ENCODE measurements around the gene CDC14A. TPM values are rescaled to one million over a fixed set of nuclear protein-coding genes. Genes with fewer than 3 reads are reported as not detected.
"Not testable (repeated sequence)": the region's sequence is repeated elsewhere in the genome, so short reads cannot be mapped to it uniquely, and the experiment has no call there.

CDC14A gene
- total and polyA plus RNA-seq, 2 donors (not counting 1 experiment from before 2014, with no cell fraction given) = 1.4 to 3.5 TPM

GRCh38 chr1:100376890-100377289, 24.6 kb downstream of the CDC14A start:
- not testable (repeated sequence) for H3K36me3 ChIP-seq (ENCODE audit: control insufficient read depth, insufficient read depth, low read length); H3K79me2 ChIP-seq (ENCODE audit: control insufficient read depth, insufficient read depth, low read length); H4K20me1 ChIP-seq (ENCODE audit: control insufficient read depth, extremely low read depth, insufficient read depth, low read length); H3K27ac ChIP-seq (ENCODE audit: insufficient read depth, low read length); H3K4me3 ChIP-seq (replicated peaks in 1 of 4; ENCODE audit: control extremely low read depth in 1 of 4, insufficient read depth in 1 of 4, low read depth in 3 of 4, low read length in 4 of 4); H3K4me2 ChIP-seq (ENCODE audit: extremely low read depth, insufficient read depth, low read length); DNase-seq (ENCODE audit: low read depth in 2 of 2); H3K9ac ChIP-seq (ENCODE audit: insufficient read depth, low read length); H3K27me3 ChIP-seq (ENCODE audit: control insufficient read depth, insufficient read depth, low read length); H2AFZ ChIP-seq (ENCODE audit: low read length); H3K9me3 ChIP-seq (ENCODE audit: control insufficient read depth, insufficient read depth, low read depth, low read length); H3K4me1 ChIP-seq (ENCODE audit: control insufficient read depth, extremely low read depth, insufficient read depth, low read length)

GRCh38 chr1:100377590-100378361, 25.5 kb downstream of the CDC14A start:
- Histone ChIP-seq H4K20me1 (ENCODE audit: control insufficient read depth, extremely low read depth, insufficient read depth, low read length) (no peaks in the 10 kb centered on the region), H3K4me1 (ENCODE audit: control insufficient read depth, extremely low read depth, insufficient read depth, low read length) (no peaks in the 10 kb centered on the region), H3K27me3 (ENCODE audit: control insufficient read depth, insufficient read depth, low read length) (no peaks in the 10 kb centered on the region), H3K36me3 (ENCODE audit: control insufficient read depth, insufficient read depth, low read length) (no peaks in the 10 kb centered on the region), H3K9me3 (ENCODE audit: control insufficient read depth, insufficient read depth, low read depth, low read length) (no peaks in the 10 kb centered on the region), H3K4me3 (replicated peaks in 1 of 4; ENCODE audit: control extremely low read depth in 1 of 4, insufficient read depth in 1 of 4, low read depth in 3 of 4, low read length in 4 of 4) (no peak overlapping the region), H2AFZ (ENCODE audit: low read length) (no peak overlapping the region), H3K4me2 (ENCODE audit: extremely low read depth, insufficient read depth, low read length) (no peak overlapping the region), H3K79me2 (ENCODE audit: control insufficient read depth, insufficient read depth, low read length) (no peaks in the 10 kb centered on the region), H3K9ac (ENCODE audit: insufficient read depth, low read length) (no peak overlapping the region), H3K27ac (ENCODE audit: insufficient read depth, low read length) (no peak overlapping the region)
- DNase-seq (ENCODE audit: low read depth in 2 of 2) = no peak
- TF ChIP-seq EZH2 (IDR thresholded peaks at IDR 0.05; ENCODE audit: low read length, missing control alignments) = no peak
- TF ChIP-seq, protein P1, sequence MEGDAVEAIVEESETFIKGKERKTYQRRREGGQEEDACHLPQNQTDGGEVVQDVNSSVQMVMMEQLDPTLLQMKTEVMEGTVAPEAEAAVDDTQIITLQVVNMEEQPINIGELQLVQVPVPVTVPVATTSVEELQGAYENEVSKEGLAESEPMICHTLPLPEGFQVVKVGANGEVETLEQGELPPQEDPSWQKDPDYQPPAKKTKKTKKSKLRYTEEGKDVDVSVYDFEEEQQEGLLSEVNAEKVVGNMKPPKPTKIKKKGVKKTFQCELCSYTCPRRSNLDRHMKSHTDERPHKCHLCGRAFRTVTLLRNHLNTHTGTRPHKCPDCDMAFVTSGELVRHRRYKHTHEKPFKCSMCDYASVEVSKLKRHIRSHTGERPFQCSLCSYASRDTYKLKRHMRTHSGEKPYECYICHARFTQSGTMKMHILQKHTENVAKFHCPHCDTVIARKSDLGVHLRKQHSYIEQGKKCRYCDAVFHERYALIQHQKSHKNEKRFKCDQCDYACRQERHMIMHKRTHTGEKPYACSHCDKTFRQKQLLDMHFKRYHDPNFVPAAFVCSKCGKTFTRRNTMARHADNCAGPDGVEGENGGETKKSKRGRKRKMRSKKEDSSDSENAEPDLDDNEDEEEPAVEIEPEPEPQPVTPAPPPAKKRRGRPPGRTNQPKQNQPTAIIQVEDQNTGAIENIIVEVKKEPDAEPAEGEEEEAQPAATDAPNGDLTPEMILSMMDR (conservative IDR thresholded peaks at IDR 0.05 in 1 of 2, IDR thresholded peaks at IDR 0.05 in 1 of 2; ENCODE audit: low read depth in 1 of 2, low read length in 2 of 2) = no peak

DNA sequence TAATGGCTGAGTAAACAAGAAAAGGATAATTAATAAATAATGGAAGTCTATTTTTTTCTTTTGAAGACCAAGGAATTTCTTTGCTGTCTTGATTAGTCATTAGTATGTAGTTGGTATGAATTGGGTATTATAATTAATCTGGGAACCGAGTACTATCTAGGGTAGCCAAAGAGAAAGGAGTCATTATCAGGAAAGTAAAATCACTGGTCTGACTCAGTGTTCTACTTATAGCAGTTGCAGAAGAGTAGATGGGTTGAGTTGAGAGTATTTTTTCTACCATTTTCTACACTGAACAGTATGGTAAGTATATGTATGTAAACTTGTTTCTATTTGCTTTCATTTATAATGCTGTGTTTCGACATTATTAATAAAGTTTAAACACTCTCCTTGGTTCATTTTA, 26.6 kb downstream of the CDC14A start:
- TF ChIP-seq EZH2 (IDR thresholded peaks at IDR 0.05; ENCODE audit: low read length, missing control alignments) = no peak
- TF ChIP-seq, protein P1 (conservative IDR thresholded peaks at IDR 0.05 in 1 of 2, IDR thresholded peaks at IDR 0.05 in 1 of 2; ENCODE audit: low read depth in 1 of 2, low read length in 2 of 2) = no peak
- no peak overlapping the region for H3K9ac ChIP-seq (ENCODE audit: insufficient read depth, low read length)
- H3K36me3 ChIP-seq (ENCODE audit: control insufficient read depth, insufficient read depth, low read length) = no peaks in the 10 kb centered on the region
- no peaks in the 10 kb centered on the region for H3K27me3 ChIP-seq (ENCODE audit: control insufficient read depth, insufficient read depth, low read length)
- no peak overlapping the region for H2AFZ ChIP-seq (ENCODE audit: low read length)
- no peak overlapping the region for H3K4me2 ChIP-seq (ENCODE audit: extremely low read depth, insufficient read depth, low read length)
- H3K4me3 ChIP-seq (replicated peaks in 1 of 4; ENCODE audit: control extremely low read depth in 1 of 4, insufficient read depth in 1 of 4, low read depth in 3 of 4, low read length in 4 of 4) = no peak overlapping the region
- peak in 1 of 2 donors; percentile 8 for DNase-seq (ENCODE audit: low read depth in 2 of 2)
- H4K20me1 ChIP-seq (ENCODE audit: control insufficient read depth, extremely low read depth, insufficient read depth, low read length) = no peaks in the 10 kb centered on the region
- no peaks in the 10 kb centered on the region for H3K4me1 ChIP-seq (ENCODE audit: control insufficient read depth, extremely low read depth, insufficient read depth, low read length)
- H3K9me3 ChIP-seq (ENCODE audit: control insufficient read depth, insufficient read depth, low read depth, low read length) = no peaks in the 10 kb centered on the region
- no peaks in the 10 kb centered on the region for H3K79me2 ChIP-seq (ENCODE audit: control insufficient read depth, insufficient read depth, low read length)
- H3K27ac ChIP-seq (ENCODE audit: insufficient read depth, low read length) = no peak overlapping the region

Data from fibroblast of lung (primary cell).